Measurements from ENCODE around the gene ASPDH. TPM values are rescaled to one million over a fixed set of nuclear protein-coding genes. Genes with fewer than 3 reads are reported as not detected.

The ASPDH gene
- total RNA-seq, 1 experiment from 2014 or later: not detected

DNA sequence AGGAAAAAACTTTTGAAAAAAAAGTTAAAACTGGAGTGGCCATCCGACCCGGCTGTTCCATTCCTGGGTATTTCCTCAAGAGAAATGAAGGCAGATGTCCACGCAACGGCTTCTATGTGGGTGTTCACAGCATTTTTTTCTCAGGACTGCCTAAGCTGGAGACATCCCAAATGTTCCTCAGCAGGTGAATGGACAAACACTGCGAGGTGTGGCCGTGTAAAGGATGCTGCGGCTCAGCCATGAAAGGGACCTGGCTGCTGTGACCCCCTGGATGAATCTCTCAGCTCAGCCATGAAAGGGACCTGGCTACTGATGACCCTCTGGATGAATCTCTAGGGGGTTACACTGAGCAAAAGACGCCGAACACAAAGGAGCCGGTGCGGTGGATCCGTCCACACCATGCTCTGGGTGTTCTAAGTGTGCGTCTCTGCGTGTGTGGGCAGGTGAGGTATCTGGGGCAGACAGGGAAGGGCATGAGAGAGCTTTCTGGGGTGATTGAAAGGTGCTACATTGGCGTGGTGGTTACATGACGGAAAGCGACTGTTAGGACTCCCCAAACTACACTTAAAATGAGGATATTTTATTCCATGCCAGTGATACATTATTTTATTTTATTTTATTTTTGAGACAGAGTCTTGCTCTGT lies 7.2 kb upstream of the ASPDH start:
- no peak for DNase-seq (ENCODE audit: low read depth, low spot score)
- CTCF ChIA-PET: no interaction called here
- Histone ChIP-seq H3K27me3 (ENCODE audit: insufficient read depth, low read length) (no peaks in the 10 kb centered on the region), H3K9ac (ENCODE audit: low read length) (no peak overlapping the region), H2AFZ (ENCODE audit: low read depth, low read length, poor library complexity, severe bottlenecking) (no peak overlapping the region), H3K4me3 (replicated peaks in 1 of 2; ENCODE audit: low read depth in 1 of 2, low read length in 2 of 2) (no peak overlapping the region), H3K79me2 (ENCODE audit: insufficient read depth, low read length) (no peaks in the 10 kb centered on the region), H4K20me1 (ENCODE audit: insufficient read depth) (no peaks in the 10 kb centered on the region), H3K4me1 (ENCODE audit: control insufficient read depth in 1 of 2, insufficient read depth in 2 of 2, low read length in 2 of 2) (no peaks in the 10 kb centered on the region), H3K9me3 (ENCODE audit: control insufficient read depth in 1 of 2, insufficient read depth in 1 of 2, low read depth in 1 of 2, low read length in 2 of 2) (no peaks in the 10 kb centered on the region), H3K36me3 (ENCODE audit: control insufficient read depth in 1 of 2, insufficient read depth in 2 of 2, low read length in 2 of 2) (no peaks in the 10 kb centered on the region), H3K4me2 (ENCODE audit: low read length) (no peak overlapping the region), H3K27ac (ENCODE audit: low read depth, low read length) (no peak overlapping the region), H3K9me2 (ENCODE audit: insufficient read depth) (no peaks in the 10 kb centered on the region)
- intact Hi-C loops (cut with micrococcal nuclease): no loop called here
- RAD21 ChIA-PET (ENCODE audit: low non-redundant PET in 1 of 2, low total read pairs in 2 of 2, uncharacterized antibody in 2 of 2, unreplicated experiment in 2 of 2): no interaction called here
- TF ChIP-seq ELF1 (IDR thresholded peaks at IDR 0.05; ENCODE audit: borderline replicate concordance, low read depth): no peak
- TF ChIP-seq YY1 (IDR thresholded peaks at IDR 0.05; ENCODE audit: extremely low read depth, insufficient replicate concordance, low read depth, low read length): no peak
- TF ChIP-seq SP1 (IDR thresholded peaks at IDR 0.05; ENCODE audit: low read depth): no peak
- TF ChIP-seq, protein P1, sequence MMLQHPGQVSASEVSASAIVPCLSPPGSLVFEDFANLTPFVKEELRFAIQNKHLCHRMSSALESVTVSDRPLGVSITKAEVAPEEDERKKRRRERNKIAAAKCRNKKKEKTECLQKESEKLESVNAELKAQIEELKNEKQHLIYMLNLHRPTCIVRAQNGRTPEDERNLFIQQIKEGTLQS (IDR thresholded peaks at IDR 0.05): no peak
- TF ChIP-seq, protein P2, sequence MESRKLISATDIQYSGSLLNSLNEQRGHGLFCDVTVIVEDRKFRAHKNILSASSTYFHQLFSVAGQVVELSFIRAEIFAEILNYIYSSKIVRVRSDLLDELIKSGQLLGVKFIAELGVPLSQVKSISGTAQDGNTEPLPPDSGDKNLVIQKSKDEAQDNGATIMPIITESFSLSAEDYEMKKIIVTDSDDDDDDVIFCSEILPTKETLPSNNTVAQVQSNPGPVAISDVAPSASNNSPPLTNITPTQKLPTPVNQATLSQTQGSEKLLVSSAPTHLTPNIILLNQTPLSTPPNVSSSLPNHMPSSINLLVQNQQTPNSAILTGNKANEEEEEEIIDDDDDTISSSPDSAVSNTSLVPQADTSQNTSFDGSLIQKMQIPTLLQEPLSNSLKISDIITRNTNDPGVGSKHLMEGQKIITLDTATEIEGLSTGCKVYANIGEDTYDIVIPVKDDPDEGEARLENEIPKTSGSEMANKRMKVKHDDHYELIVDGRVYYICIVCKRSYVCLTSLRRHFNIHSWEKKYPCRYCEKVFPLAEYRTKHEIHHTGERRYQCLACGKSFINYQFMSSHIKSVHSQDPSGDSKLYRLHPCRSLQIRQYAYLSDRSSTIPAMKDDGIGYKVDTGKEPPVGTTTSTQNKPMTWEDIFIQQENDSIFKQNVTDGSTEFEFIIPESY (IDR thresholded peaks at IDR 0.05; ENCODE audit: extremely low read depth, insufficient replicate concordance, low read length): no peak
- no peak for TF ChIP-seq ZFX (IDR thresholded peaks at IDR 0.05)
- no peak for TF ChIP-seq CBX3 (IDR thresholded peaks at IDR 0.05; ENCODE audit: low read depth)
- TF ChIP-seq FOSL1 (IDR thresholded peaks at IDR 0.05; ENCODE audit: low read depth): no peak
- no peak for ATAC-seq
- BruUV-seq (replicated peaks): no TSS peak
- POLR2A ChIA-PET: no interaction called here
